Fibroblast of lung (primary cell): ENCODE measurements around the gene CYP4F11. TPM values are rescaled to one million over a fixed set of nuclear protein-coding genes. Genes with fewer than 3 reads are reported as not detected.

Source experiments
- DNase-seq, 2 donors: peaks; one replicate each; pipeline versions ENCODE4 v3.0.0 to v3.0.0-alpha.2; 2010; ENCODE audit warnings: low read depth in 2 of 2
- H2AFZ ChIP-seq: 2 replicates; pipeline ENCODE4 v1.5.1; 2012; ENCODE audit warnings: low read length, control low read depth, inconsistent platforms
- H3K27ac ChIP-seq: 2 replicates; pipeline ENCODE4 v1.5.1; 2011; ENCODE audit warnings: low read length, control low read depth; ENCODE audit not compliant: insufficient read depth
- H3K27me3 ChIP-seq: 2 replicates; pipeline ENCODE4 v1.5.1; 2011; ENCODE audit warnings: mild to moderate bottlenecking, low read length; ENCODE audit not compliant: control insufficient read depth, insufficient read depth
- H3K36me3 ChIP-seq: 2 replicates; pipeline ENCODE4 v1.5.1; 2011; ENCODE audit warnings: low read length; ENCODE audit not compliant: control insufficient read depth, insufficient read depth
- H3K4me1 ChIP-seq: 2 replicates; pipeline ENCODE4 v1.5.1; 2011; ENCODE audit warnings: low read length; ENCODE audit not compliant: control insufficient read depth, insufficient read depth; ENCODE audit errors: extremely low read depth
- H3K4me2 ChIP-seq: 2 replicates; pipeline ENCODE4 v1.5.1; 2011; ENCODE audit warnings: low read length, control low read depth; ENCODE audit not compliant: insufficient read depth; ENCODE audit errors: extremely low read depth
- H3K4me3 ChIP-seq, 4 experiments: fragments of 200-600 bp in 1 of 4; sonication (generic) in 1 of 4; replicated peaks in 1 of 4; 2 replicates each; pipeline ENCODE4 v1.5.1; 2011 to 2016; ENCODE audit warnings: low read length in 4 of 4, low read depth in 3 of 4, mild to moderate bottlenecking in 3 of 4, control low read depth in 2 of 4, inconsistent platforms in 1 of 4, mixed read lengths in 1 of 4; ENCODE audit not compliant: insufficient read depth in 1 of 4; ENCODE audit errors: control extremely low read depth in 1 of 4
- H3K79me2 ChIP-seq: 2 replicates; pipeline ENCODE4 v1.5.1; 2012; ENCODE audit warnings: mild to moderate bottlenecking, low read length, inconsistent platforms; ENCODE audit not compliant: control insufficient read depth, insufficient read depth
- H3K9ac ChIP-seq: 2 replicates; pipeline ENCODE4 v1.5.1; 2011; ENCODE audit warnings: mild to moderate bottlenecking, low read length, control low read depth; ENCODE audit not compliant: insufficient read depth
- H3K9me3 ChIP-seq: 2 replicates; pipeline ENCODE4 v1.5.1; 2012; ENCODE audit warnings: low read depth, low read length; ENCODE audit not compliant: control insufficient read depth, insufficient read depth
- H4K20me1 ChIP-seq: 2 replicates; pipeline ENCODE4 v1.5.1; 2011; ENCODE audit warnings: low read length; ENCODE audit not compliant: control insufficient read depth, insufficient read depth; ENCODE audit errors: extremely low read depth
- CTCF ChIP-seq, 2 donors: IDR thresholded peaks in 1 of 2; conservative IDR thresholded peaks in 1 of 2; 1 replicate in 1 of 2; 2 replicates in 1 of 2; pipeline ENCODE4 v1.5.1; 2011 to 2012; ENCODE audit warnings: low read length in 2 of 2, control low read depth in 1 of 2, inconsistent platforms in 1 of 2, low read depth in 1 of 2, mild to moderate bottlenecking in 1 of 2
- EZH2 ChIP-seq: IDR thresholded peaks from 2 replicates; pipeline ENCODE4 v1.5.1; 2012; ENCODE audit warnings: low read length, control low read depth, mild to moderate bottlenecking; ENCODE audit errors: missing control alignments
- polyA minus RNA-seq: library from RNA; depleted of rRNA, polyadenylated mRNA; stranded (reverse); fragments of >200 nt; gene quantifications from 2 replicates; pipeline ENCODE4 v1.2.3, GENCODE V29; 2011; ENCODE audit warnings: low replicate concordance
- polyA plus RNA-seq, 2 donors: library from polyadenylated mRNA; depleted of rRNA in 1 of 2; stranded (reverse) in 1 of 2; unstranded in 1 of 2; fragments of >200 nt; gene quantifications; 2 replicates each; pipeline ENCODE4 v1.2.1, GENCODE V29; 2011 to 2012; ENCODE audit warnings: missing spikeins in 1 of 2
- total RNA-seq: library from RNA; depleted of rRNA; stranded (reverse); fragments of >200 nt; gene quantifications from 2 replicates; pipeline ENCODE4 v1.2.1, GENCODE V29; 2014

The CYP4F11 gene, protein sequence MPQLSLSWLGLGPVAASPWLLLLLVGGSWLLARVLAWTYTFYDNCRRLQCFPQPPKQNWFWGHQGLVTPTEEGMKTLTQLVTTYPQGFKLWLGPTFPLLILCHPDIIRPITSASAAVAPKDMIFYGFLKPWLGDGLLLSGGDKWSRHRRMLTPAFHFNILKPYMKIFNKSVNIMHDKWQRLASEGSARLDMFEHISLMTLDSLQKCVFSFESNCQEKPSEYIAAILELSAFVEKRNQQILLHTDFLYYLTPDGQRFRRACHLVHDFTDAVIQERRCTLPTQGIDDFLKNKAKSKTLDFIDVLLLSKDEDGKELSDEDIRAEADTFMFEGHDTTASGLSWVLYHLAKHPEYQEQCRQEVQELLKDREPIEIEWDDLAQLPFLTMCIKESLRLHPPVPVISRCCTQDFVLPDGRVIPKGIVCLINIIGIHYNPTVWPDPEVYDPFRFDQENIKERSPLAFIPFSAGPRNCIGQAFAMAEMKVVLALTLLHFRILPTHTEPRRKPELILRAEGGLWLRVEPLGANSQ
- not detected in 2 replicates for total RNA-seq
- not detected in 2 replicates for polyA plus RNA-seq
- not detected in 2 replicates for polyA plus RNA-seq (2012)
- polyA minus RNA-seq, result 0.43 TPM in 1 of 2 replicates, not detected in the other

GRCh38 chr19:15934332-15935078, at the start of gene CYP4F11:
CYP4F11 (minus strand) TSS chr19:15934529; CDS start chr19:15934408, 121 bp downstream.
- Histone ChIP-seq H3K27me3 (no peaks in the 10 kb centered on the region), H3K4me1 (no peaks in the 10 kb centered on the region), H3K9ac (no peak within 1 kb of the TSS), H3K27ac (no peak within 1 kb of the TSS), H3K4me2 (no peak within 1 kb of the TSS), H3K36me3 (no peaks in the 10 kb centered on the region), H3K9me3 (no peaks in the 10 kb centered on the region), H3K4me3 (no peak within 1 kb of the TSS), H2AFZ (no peak within 1 kb of the TSS), H3K79me2 (no peaks in the 10 kb centered on the region), H4K20me1 (no peaks in the 10 kb centered on the region)
- TF ChIP-seq CTCF (conservative IDR thresholded peaks at IDR 0.05 in 1 of 2, IDR thresholded peaks at IDR 0.05 in 1 of 2; ENCODE audit: low read depth in 1 of 2, low read length in 2 of 2), result no peak
- no peak for TF ChIP-seq EZH2
- no peak for DNase-seq

- H3K9me3 ChIP-seq, result no peaks in the 10 kb centered on the region
- DNase-seq, result no peak
- no peak overlapping the region for H3K4me3 ChIP-seq
Observed at GRCh38 chr19:15979293-15979692, 45.0 kb upstream of the CYP4F11 start.

More at GRCh38 chr19:15979293-15979692, 45.0 kb upstream of the CYP4F11 start:
- Histone ChIP-seq H3K27me3 (no peaks in the 10 kb centered on the region), H2AFZ (no peak overlapping the region), H3K36me3 (no peaks in the 10 kb centered on the region), H3K4me1 (no peaks in the 10 kb centered on the region), H4K20me1 (no peaks in the 10 kb centered on the region), H3K4me2 (no peak overlapping the region), H3K27ac (no peak overlapping the region), H3K9ac (no peak overlapping the region), H3K79me2 (no peaks in the 10 kb centered on the region)
- TF ChIP-seq EZH2 (no peak), CTCF (conservative IDR thresholded peaks at IDR 0.05 in 1 of 2, IDR thresholded peaks at IDR 0.05 in 1 of 2; ENCODE audit: low read depth in 1 of 2, low read length in 2 of 2) (no peak)
